Midbrain (tissue), 1 donor: ENCODE measurements around the gene PAPLN.

ENCODE experiments used
- DNase-seq: peaks from one replicate; lab custom pipeline; 2025; lab: John Stamatoyannopoulos, UW

The PAPLN gene

DNA sequence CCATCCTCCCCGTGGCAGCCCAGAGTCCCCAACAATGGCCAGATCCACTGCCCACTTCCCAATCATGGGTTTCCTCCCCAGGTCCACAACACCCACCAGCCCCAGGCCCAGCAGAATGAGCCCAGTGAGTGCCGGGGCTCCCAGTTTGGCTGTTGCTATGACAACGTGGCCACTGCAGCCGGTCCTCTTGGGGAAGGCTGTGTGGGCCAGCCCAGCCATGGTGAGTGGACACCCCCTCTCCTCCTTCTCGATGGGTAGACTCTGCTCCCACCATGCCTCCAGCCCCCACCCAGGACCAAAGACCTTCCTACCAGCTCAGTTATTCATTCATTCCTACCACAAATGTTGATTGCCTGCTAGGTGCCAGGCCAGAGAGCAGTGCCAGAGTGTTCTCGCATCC, 23.8 kb downstream of the PAPLN start:
- DNase-seq: no peak

GRCh38 chr14:73261520-73262426, 24.5 kb downstream of the PAPLN start:
- DNase-seq: no peak

GRCh38 chr14:73262427-73263183, 25.3 kb downstream of the PAPLN start:
- no peak for DNase-seq

DNA sequence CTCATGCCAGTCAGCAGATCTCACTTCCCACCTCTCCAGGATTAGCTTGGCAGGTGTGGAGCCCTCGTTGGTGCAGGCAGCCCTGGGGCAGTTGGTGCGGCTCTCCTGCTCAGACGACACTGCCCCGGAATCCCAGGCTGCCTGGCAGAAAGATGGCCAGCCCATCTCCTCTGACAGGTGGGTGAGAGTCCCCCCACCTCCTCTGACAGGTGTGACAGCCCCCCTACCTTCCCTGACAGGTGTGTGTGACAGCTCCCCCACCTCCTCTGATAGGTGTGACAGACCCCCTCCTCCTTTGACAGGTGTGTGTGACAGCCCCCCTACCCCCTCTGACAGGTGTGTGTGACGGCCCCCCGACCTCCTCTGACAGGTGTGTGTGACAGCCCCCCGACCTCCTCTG, 26.3 kb downstream of the PAPLN start:
- DNase-seq: no peak

DNA sequence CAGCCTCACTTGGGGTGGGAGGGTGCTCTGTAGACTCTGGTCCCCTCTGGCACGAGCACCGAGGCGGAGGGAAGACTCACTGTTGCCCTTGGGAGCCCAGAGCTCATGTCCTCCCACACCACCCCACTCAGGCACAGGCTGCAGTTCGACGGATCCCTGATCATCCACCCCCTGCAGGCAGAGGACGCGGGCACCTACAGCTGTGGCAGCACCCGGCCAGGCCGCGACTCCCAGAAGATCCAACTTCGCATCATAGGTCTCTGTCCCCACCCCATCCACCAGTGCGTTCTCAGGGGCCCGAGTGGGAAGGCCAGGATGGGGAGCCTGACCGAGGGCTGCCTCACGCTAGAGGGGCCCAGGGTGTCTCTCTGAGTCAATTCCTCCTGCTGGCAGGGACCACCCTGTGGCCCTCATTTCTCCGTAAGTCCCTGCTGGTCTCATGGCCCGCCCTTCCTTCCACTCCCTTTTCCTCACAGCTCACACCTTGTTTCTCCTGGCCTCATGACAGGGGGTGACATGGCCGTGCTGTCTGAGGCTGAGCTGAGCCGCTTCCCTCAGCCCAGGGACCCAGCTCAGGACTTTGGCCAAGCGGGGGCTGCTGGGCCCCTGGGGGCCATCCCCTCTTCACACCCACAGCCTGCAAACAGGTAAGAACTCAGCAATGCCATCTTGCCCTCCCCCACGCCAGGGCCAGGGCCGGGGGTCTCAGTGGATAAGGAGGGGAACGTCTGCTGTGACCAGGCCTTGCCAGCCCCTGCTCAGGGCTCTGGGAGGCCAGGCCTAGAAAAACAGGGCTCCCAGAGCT, 27.0 kb downstream of the PAPLN start:
- DNase-seq: no peak

DNA sequence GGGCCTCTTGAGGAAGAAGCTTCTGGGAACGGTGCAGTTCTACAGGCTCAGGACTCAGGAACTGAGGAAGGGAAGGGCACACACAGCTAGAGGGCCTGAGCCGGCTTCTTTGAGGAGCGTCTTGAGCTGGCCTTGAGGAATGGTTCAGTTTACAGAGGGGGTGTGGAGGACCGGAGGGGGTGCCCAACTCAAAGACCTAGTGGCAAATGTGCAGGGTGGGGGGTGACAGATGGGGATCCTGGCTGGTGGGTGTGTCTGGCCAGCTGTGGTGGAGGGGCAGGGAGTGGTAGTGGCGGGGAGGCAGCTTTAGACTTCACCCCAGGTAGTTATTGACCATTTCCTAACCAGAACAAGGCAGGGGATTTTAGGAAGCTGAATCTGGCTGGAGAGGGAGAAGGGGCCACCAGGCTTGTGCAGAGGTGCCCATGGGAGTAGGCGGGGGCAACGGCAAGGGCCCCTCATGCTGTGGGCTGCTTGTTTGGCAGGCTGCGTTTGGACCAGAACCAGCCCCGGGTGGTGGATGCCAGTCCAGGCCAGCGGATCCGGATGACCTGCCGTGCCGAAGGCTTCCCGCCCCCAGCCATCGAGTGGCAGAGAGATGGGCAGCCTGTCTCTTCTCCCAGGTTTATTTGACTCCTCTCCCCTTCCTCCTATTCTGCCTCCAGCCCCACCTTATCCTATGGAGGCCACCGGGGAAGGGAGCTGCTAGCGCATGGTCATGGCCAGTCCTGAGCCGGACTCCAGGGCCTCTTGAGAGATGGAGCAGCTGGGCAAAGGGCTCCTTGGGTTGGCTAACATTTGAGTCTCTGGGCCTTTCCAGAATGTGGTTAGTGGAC, 27.8 kb downstream of the PAPLN start:
- no peak for DNase-seq

DNA sequence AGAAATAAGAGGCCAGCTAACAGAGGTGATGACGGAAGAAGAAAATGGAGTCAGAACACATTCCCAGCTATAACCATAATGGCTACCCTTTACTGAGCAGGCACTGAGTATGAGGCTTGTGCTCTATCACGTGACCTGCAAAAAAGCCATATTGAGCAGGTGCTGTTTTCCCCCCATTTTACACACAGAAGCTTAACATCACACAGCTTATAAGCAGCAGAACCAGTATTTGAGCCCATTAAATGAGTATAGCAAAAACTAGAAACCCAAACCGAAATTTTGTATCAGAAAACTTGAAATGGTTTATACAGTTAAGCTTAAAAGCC, 28.4 kb downstream of the PAPLN start:
- DNase-seq: no peak

GRCh38 chr14:73266317-73266716, 29.0 kb downstream of the PAPLN start:
- no peak for DNase-seq

GRCh38 chr14:73267474-73267873, 30.2 kb downstream of the PAPLN start:
- no peak for DNase-seq

DNA sequence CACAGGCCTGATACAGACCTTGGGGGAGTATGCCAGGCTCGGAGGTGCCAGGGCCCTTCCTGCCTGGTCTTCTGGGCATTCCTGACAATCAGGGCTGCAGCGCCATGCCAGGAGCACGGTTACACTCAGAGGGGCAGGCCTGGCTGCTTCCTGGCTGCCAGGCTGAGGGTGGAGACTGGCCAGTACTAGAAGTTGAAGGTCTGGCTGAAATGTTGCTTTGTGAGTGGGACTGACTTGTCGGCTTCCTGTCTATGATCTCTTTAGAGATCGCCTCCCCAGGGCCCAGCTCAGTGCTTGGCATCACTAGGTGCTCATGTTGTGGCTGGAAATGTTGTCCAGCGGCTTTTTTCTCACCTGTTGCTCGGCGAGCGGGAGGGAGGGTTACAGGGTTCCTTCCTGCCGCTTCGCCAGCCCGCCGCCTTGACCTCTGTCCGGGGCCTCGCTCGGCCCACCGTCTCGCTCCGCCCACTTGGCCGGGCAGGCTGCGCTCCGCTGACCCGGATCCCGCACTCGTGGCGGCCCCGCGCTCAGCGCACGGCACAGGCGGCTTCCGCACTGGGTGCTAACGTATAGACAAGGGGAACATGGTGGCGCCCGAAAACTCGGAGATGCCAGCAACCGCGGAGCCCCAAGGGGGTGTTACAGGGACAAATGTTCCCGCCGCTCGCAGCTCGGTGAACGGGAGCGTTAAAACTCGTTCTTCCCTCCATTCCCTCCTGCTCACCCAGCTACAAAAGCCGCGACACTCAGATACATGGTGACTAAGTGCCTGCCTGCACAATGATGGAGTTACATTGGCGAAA, 32.6 kb downstream of the PAPLN start:
- peak; percentile 14 for DNase-seq

- no peak for DNase-seq
These were observed 35.1 kb downstream of the PAPLN start for GRCh38 chr14:73272393-73272792.

DNA sequence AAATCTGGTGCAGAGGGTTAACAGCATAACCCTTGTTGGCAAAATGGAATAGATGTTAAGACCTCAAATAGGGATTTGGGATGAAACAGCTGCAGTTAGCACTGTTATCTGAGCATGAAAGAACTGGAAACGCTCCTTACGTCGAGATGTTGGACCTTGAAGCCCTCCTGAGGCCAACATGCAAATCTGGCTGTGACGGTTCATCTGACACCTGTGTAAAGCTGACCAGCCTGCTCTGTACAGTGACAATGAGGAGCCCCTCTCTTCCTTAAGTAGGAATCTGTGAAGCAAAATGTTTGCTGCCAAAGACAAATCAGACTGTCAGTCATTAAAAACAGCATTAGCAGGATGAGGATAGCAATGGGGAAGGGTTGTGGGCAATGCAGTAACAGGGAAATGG, 36.5 kb downstream of the PAPLN start:
- no peak for DNase-seq

GRCh38 chr14:73276836-73277235, 39.5 kb downstream of the PAPLN start:
- no peak for DNase-seq

GRCh38 chr14:73277376-73277775, 40.1 kb downstream of the PAPLN start:
- DNase-seq: no peak

- DNase-seq: no peak
These were observed 43.6 kb downstream of the PAPLN start for GRCh38 chr14:73280903-73281302.

DNA sequence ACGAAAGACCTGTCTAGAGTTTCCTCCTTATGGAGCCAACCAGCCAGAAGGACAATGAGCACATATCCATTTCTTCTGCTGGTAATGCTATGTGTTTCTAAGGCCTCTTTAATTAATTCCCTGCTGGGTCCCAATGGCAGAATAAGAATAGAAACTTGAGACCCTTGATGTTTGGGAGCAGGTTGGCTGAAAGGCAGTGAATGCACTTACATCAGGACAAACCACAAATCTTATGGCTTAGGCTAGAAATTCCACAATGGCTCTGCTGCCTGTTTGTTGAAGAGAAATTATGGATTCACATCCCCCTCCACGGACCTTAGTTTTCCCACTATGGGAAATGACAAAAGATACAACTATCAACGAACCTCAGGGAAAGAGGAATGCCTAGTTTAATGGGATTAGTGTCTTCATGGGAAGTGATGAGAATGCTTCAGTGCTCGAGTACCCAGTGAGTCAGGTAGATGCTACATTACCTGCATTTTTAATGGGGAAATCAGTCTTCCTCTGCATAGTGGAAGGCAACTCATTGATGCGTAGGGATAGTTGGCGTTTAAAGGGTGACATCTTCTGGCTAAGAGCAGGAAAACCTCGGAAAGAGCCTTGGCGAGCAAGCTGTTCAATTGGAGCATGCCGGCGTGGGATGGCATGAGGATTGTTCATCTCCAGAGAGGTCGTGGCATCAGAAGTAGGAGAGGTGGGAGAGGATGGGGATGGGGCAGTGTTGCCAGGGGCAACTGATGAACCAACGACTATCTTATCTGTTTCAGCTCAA, 46.5 kb downstream of the PAPLN start:
- peak; percentile 58 for DNase-seq

DNA sequence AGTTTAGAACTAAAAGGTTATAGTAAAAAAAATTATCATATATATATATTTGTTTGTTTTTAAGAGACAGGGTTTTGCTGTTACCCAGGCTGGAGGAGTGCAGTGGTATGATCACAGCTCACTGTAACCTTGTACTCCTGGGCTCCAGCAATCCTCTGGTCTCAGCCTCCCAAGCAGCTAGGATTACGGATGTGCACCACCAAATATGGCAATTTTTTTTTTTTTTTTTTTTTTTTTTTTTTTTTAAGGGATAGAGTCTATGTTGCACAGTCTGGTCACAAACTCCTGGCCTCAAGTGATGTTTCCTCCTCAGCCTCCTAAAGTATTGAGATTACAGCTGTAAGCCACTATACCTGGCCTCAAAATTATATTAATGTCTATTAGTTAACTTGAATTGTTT, 48.7 kb downstream of the PAPLN start:
- no peak for DNase-seq

GRCh38 chr14:73286598-73286997, 49.3 kb downstream of the PAPLN start:
- no peak for DNase-seq

GRCh38 chr14:73287071-73287470, 49.8 kb downstream of the PAPLN start:
- DNase-seq: no peak

- no peak for DNase-seq
These were observed 52.0 kb downstream of the PAPLN start for GRCh38 chr14:73289308-73289707.
